GM19455 (cell line): Measurements from ENCODE around the gene MRPS16.

Experiments
- ATAC-seq: cut with Tn5 transposase; IDR thresholded peaks from one replicate; pipeline ENCODE4 v1.9.1; 2021; ENCODE audit not compliant: unreplicated experiment

The MRPS16 gene

DNA sequence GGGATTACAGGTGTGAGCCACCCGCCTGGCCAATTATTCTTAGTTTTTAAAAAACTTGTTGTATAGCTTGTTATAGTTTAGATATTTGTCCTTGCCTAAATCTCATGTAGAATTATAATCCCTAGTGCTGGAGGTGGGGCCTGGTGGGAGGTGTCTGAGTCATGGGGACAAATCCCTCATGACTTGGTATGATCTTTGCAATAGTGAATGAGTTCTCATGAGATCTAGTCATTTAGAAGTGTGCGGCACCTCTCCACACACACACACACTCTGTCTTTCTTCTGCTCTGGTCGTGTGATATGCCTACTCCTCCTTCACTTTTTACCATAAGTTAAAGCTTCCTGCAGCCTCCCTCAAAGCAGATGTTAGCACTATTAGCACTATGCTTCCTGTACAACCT is 47.4 kb downstream of the MRPS16 start:
- no peak for ATAC-seq
